ENCODE measurements around the gene SPEN. TPM values are rescaled to one million over a fixed set of nuclear protein-coding genes. Genes with fewer than 3 reads are reported as not detected.
"Not testable (repeated sequence)": the region's sequence is repeated elsewhere in the genome, so short reads cannot be mapped to it uniquely, and the experiment has no call there.

Gene SPEN
- total RNA-seq, 1 experiment from 2014 or later, result 22.3 TPM

- not testable (repeated sequence) for DNase-seq (ENCODE audit: low read depth)
These were observed 49.5 kb downstream of the SPEN start for GRCh38 chr1:15896841-15897610.

GRCh38 chr1:15899266-15899665 lies 51.8 kb downstream of the SPEN start:
- DNase-seq (ENCODE audit: low read depth), result no peak

GRCh38 chr1:15900662-15901279 lies 53.3 kb downstream of the SPEN start:
- DNase-seq (ENCODE audit: low read depth), result no peak

GRCh38 chr1:15902882-15903281 lies 55.4 kb downstream of the SPEN start:
- peak; percentile 50 for DNase-seq (ENCODE audit: low read depth)

GRCh38 chr1:15908597-15908996 lies 61.1 kb downstream of the SPEN start:
- no peak for DNase-seq (ENCODE audit: low read depth)

- DNase-seq (ENCODE audit: low read depth), result no peak
These were observed 63.6 kb downstream of the SPEN start for GRCh38 chr1:15911141-15911540.

- no peak for DNase-seq (ENCODE audit: low read depth)
These were observed 64.4 kb downstream of the SPEN start for GRCh38 chr1:15911927-15912326.

- not testable (repeated sequence) for DNase-seq (ENCODE audit: low read depth)
These were observed 66.1 kb downstream of the SPEN start for GRCh38 chr1:15913607-15914006.

GRCh38 chr1:15915991-15916390 lies 68.5 kb downstream of the SPEN start:
- DNase-seq (ENCODE audit: low read depth), result no peak

GRCh38 chr1:15916417-15916816 lies 68.9 kb downstream of the SPEN start:
- peak; percentile 32 for DNase-seq (ENCODE audit: low read depth)

- no peak for DNase-seq (ENCODE audit: low read depth)
These were observed 69.4 kb downstream of the SPEN start for GRCh38 chr1:15916916-15917315.

- DNase-seq (ENCODE audit: low read depth), result peak; percentile 90
These were observed 71.6 kb downstream of the SPEN start for GRCh38 chr1:15918962-15919715.

GRCh38 chr1:15923241-15923640 lies 75.7 kb downstream of the SPEN start:
- DNase-seq (ENCODE audit: low read depth), result peak; percentile 61

GRCh38 chr1:15926448-15926847 lies 78.9 kb downstream of the SPEN start:
- not testable (repeated sequence) for DNase-seq (ENCODE audit: low read depth)

GRCh38 chr1:15928971-15929965 lies 81.8 kb downstream of the SPEN start:
- no peak for DNase-seq (ENCODE audit: low read depth)

- no peak for DNase-seq (ENCODE audit: low read depth)
These were observed 83.9 kb downstream of the SPEN start for GRCh38 chr1:15931401-15931800.

GRCh38 chr1:15931884-15932283 lies 84.4 kb downstream of the SPEN start:
- DNase-seq (ENCODE audit: low read depth), result no peak

- DNase-seq (ENCODE audit: low read depth), result no peak
These were observed 85.1 kb downstream of the SPEN start for GRCh38 chr1:15932612-15933011.

- DNase-seq (ENCODE audit: low read depth), result no peak
These were observed 86.2 kb downstream of the SPEN start for GRCh38 chr1:15933684-15934083.

- DNase-seq (ENCODE audit: low read depth), result no peak
These were observed 86.9 kb downstream of the SPEN start for GRCh38 chr1:15934211-15935055.

All from Daoy (cell line).